ENCODE measurements around the gene MAGI2. TPM values are rescaled to one million over a fixed set of nuclear protein-coding genes. Genes with fewer than 3 reads are reported as not detected.

MAGI2 gene
- total RNA-seq, 2 experiments from 2014 or later: 0.03 to 0.17 TPM

- H2AFZ ChIP-seq (ENCODE audit: low read length): no peak overlapping the region
- POLR2A ChIA-PET: no interaction called here
- H3K9me2 ChIP-seq (ENCODE audit: insufficient read depth, low read length): no peaks in the 10 kb centered on the region
- CTCF ChIA-PET (ENCODE audit: unreplicated experiment): no interaction called here
- H3K4me3 ChIP-seq (ENCODE audit: low read depth, low read length, poor library complexity, severe bottlenecking): no peak overlapping the region
- no peaks in the 10 kb centered on the region for H3K9me3 ChIP-seq (ENCODE audit: low read length)
- no peak for DNase-seq (ENCODE audit: low spot score)
- H3K27ac ChIP-seq (ENCODE audit: low read depth, low read length, poor library complexity, severe bottlenecking): no peak overlapping the region
- no peak for TF ChIP-seq EZH2phosphoT487 (IDR thresholded peaks at IDR 0.05; ENCODE audit: borderline replicate concordance, low read depth, low read length)
- no peak for TF ChIP-seq CTCF (conservative IDR thresholded peaks at IDR 0.05; ENCODE audit: low read length)
- no peaks in the 10 kb centered on the region for H3K79me2 ChIP-seq (ENCODE audit: insufficient read depth, low read depth, low read length)
- no peaks in the 10 kb centered on the region for H4K20me1 ChIP-seq (ENCODE audit: insufficient read depth, low read length)
- no peak overlapping the region for H3K4me2 ChIP-seq (ENCODE audit: low read length)
- BruUV-seq (replicated peaks): no TSS peak
- no peaks in the 10 kb centered on the region for H3K4me1 ChIP-seq (ENCODE audit: insufficient read depth, low read length, poor library complexity, severe bottlenecking)
- intact Hi-C loops (cut with micrococcal nuclease; ENCODE audit: unreplicated experiment): no loop called here
- no peaks in the 10 kb centered on the region for H3K36me3 ChIP-seq (ENCODE audit: insufficient read depth, low read length)
Observed at GRCh38 chr7:78055599-78055998, 1397.9 kb downstream of the MAGI2 start.

GRCh38 chr7:78055001-78055573, 1398.4 kb downstream of the MAGI2 start:
- POLR2A ChIA-PET: interaction anchor here (0.5 kb wide), 1 partner anchor 148 kb away, joined by 3 read pairs; no protein-coding TSS in a partner anchor
- no peaks in the 10 kb centered on the region for H3K36me3 ChIP-seq (ENCODE audit: insufficient read depth, low read length)
- no peaks in the 10 kb centered on the region for H3K9me2 ChIP-seq (ENCODE audit: insufficient read depth, low read length)
- no TSS peak for BruUV-seq (replicated peaks)
- TF ChIP-seq EZH2phosphoT487 (IDR thresholded peaks at IDR 0.05; ENCODE audit: borderline replicate concordance, low read depth, low read length) (no peak), CTCF (conservative IDR thresholded peaks at IDR 0.05; ENCODE audit: low read length) (no peak)
- H4K20me1 ChIP-seq (ENCODE audit: insufficient read depth, low read length): no peaks in the 10 kb centered on the region
- H3K4me1 ChIP-seq (ENCODE audit: insufficient read depth, low read length, poor library complexity, severe bottlenecking): no peaks in the 10 kb centered on the region
- CTCF ChIA-PET (ENCODE audit: unreplicated experiment): no interaction called here
- no peak overlapping the region for H3K4me2 ChIP-seq (ENCODE audit: low read length)
- H3K9me3 ChIP-seq (ENCODE audit: low read length): no peaks in the 10 kb centered on the region
- H3K27ac ChIP-seq (ENCODE audit: low read depth, low read length, poor library complexity, severe bottlenecking): no peak overlapping the region
- no peaks in the 10 kb centered on the region for H3K79me2 ChIP-seq (ENCODE audit: insufficient read depth, low read depth, low read length)
- DNase-seq (ENCODE audit: low spot score): no peak
- H3K4me3 ChIP-seq (ENCODE audit: low read depth, low read length, poor library complexity, severe bottlenecking): no peak overlapping the region
- no peak overlapping the region for H2AFZ ChIP-seq (ENCODE audit: low read length)
- intact Hi-C loops (cut with micrococcal nuclease; ENCODE audit: unreplicated experiment): no loop called here

- TF ChIP-seq EZH2phosphoT487 (IDR thresholded peaks at IDR 0.05; ENCODE audit: borderline replicate concordance, low read depth, low read length) (no peak), CTCF (conservative IDR thresholded peaks at IDR 0.05; ENCODE audit: low read length) (no peak)
- no peaks in the 10 kb centered on the region for H3K36me3 ChIP-seq (ENCODE audit: insufficient read depth, low read length)
- H2AFZ ChIP-seq (ENCODE audit: low read length): no peak overlapping the region
- no peak overlapping the region for H3K4me3 ChIP-seq (ENCODE audit: low read depth, low read length, poor library complexity, severe bottlenecking)
- no peaks in the 10 kb centered on the region for H3K4me1 ChIP-seq (ENCODE audit: insufficient read depth, low read length, poor library complexity, severe bottlenecking)
- ChIA-PET POLR2A (no interaction called here), CTCF (ENCODE audit: unreplicated experiment) (no interaction called here)
- no TSS peak for BruUV-seq (replicated peaks)
- H3K4me2 ChIP-seq (ENCODE audit: low read length): no peak overlapping the region
- intact Hi-C loops (cut with micrococcal nuclease; ENCODE audit: unreplicated experiment): no loop called here
- no peaks in the 10 kb centered on the region for H4K20me1 ChIP-seq (ENCODE audit: insufficient read depth, low read length)
- no peaks in the 10 kb centered on the region for H3K79me2 ChIP-seq (ENCODE audit: insufficient read depth, low read depth, low read length)
- H3K9me3 ChIP-seq (ENCODE audit: low read length): no peaks in the 10 kb centered on the region
- no peak overlapping the region for H3K27ac ChIP-seq (ENCODE audit: low read depth, low read length, poor library complexity, severe bottlenecking)
- DNase-seq (ENCODE audit: low spot score): no peak
- no peaks in the 10 kb centered on the region for H3K9me2 ChIP-seq (ENCODE audit: insufficient read depth, low read length)
Observed at GRCh38 chr7:78052112-78052511, 1401.4 kb downstream of the MAGI2 start.
